Measurements from ENCODE around the gene CCNT2. TPM values are rescaled to one million over a fixed set of nuclear protein-coding genes. Genes with fewer than 3 reads are reported as not detected.

Gene CCNT2
- total and polyA plus RNA-seq, 3 experiments from 2014 or later: 15.5 to 36.8 (median 35.1) TPM

- Histone ChIP-seq H3K4me1 (ENCODE audit: insufficient read depth, low read length) (no peaks in the 10 kb centered on the region), H3K9me3 (ENCODE audit: low read length) (no peaks in the 10 kb centered on the region), H3K36me3 (ENCODE audit: insufficient read depth, low read length) (no peaks in the 10 kb centered on the region), H3K27ac (ENCODE audit: low read depth, low read length) (no peak overlapping the region), H3K27me3 (ENCODE audit: insufficient read depth, low read length, poor library complexity, severe bottlenecking) (no peaks in the 10 kb centered on the region), H3K4me3 (ENCODE audit: low read length) (no peak overlapping the region)
- DNase-seq: no peak
- Mint-ChIP-seq H3K9me3 (peaks cover 0 to 8% (median 5%) of the 10 kb centered on the region in 5 donors), H3K4me3 (no peak overlapping the region), H3K4me1 (no peaks in the 10 kb centered on the region), H3K27ac (no peak overlapping the region), H3K27me3 (peaks cover 5 to 33% of the 10 kb centered on the region in 2 donors), H3K36me3 (peaks cover 0 to 22% (median 0%) of the 10 kb centered on the region in 3 donors)
- ChIA-PET POLR2A (no interaction called here), CTCF (interaction anchor here (1.2 kb wide), 1 partner anchor 22 kb away, joined by 5 read pairs; no protein-coding TSS in a partner anchor)
These were observed 64.0 kb downstream of the CCNT2 start for GRCh38 chr2:134982603-134983002.

GRCh38 chr2:134985061-134985460 lies 66.4 kb downstream of the CCNT2 start:
- Mint-ChIP-seq H3K4me3 (no peak overlapping the region), H3K27me3 (peaks cover 0 to 30% of the 10 kb centered on the region in 2 donors), H3K36me3 (peaks cover 0 to 16% (median 0%) of the 10 kb centered on the region in 3 donors), H3K9me3 (peaks cover 0 to 8% (median 5%) of the 10 kb centered on the region in 5 donors), H3K27ac (no peak overlapping the region), H3K4me1 (no peaks in the 10 kb centered on the region)
- ChIA-PET CTCF (interaction anchor here (1.3 kb wide), 1 partner anchor 19 kb away, joined by 5 read pairs; no protein-coding TSS in a partner anchor), POLR2A (no interaction called here)
- H3K4me1 ChIP-seq (ENCODE audit: insufficient read depth, low read length): no peaks in the 10 kb centered on the region
- no peak for DNase-seq
- H3K4me3 ChIP-seq (ENCODE audit: low read length): no peak overlapping the region
- no peaks in the 10 kb centered on the region for H3K27me3 ChIP-seq (ENCODE audit: insufficient read depth, low read length, poor library complexity, severe bottlenecking)
- H3K9me3 ChIP-seq (ENCODE audit: low read length): no peaks in the 10 kb centered on the region
- H3K36me3 ChIP-seq (ENCODE audit: insufficient read depth, low read length): no peaks in the 10 kb centered on the region
- no peak overlapping the region for H3K27ac ChIP-seq (ENCODE audit: low read depth, low read length)

DNA sequence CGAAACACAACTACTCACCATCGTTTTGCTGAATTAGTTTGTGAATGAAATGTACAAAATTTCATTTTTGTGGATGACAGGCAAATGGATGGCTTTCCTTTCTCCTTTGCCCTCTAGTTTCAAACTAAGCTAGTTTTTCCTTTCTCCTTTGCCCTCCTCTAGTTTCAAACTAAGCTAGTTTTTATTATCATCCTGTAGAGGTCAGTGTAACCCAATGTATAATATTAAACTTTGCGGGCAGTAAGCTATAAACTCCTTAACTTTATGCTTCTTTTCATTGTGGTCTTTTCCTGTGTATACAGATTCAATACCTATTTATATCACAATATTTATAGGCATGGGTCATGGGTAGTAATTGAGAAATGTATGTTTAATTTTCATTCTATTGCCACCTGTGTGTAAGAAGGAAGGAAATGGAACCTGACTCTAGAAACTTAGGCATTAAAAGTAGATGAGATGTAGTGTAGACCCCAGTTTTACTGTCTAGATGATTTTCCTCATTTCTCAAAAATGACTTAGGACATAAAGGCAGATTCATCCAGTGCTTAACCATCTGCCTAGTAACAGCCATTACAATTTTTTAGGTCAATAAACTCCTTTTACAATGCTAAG lies 70.5 kb downstream of the CCNT2 start:
- Histone ChIP-seq H3K27ac (ENCODE audit: low read depth, low read length) (no peak overlapping the region), H3K36me3 (ENCODE audit: insufficient read depth, low read length) (no peaks in the 10 kb centered on the region), H3K9me3 (ENCODE audit: low read length) (no peaks in the 10 kb centered on the region), H3K4me3 (ENCODE audit: low read length) (no peak overlapping the region), H3K4me1 (ENCODE audit: insufficient read depth, low read length) (no peaks in the 10 kb centered on the region), H3K27me3 (ENCODE audit: insufficient read depth, low read length, poor library complexity, severe bottlenecking) (no peaks in the 10 kb centered on the region)
- Mint-ChIP-seq H3K36me3 (peaks cover 0 to 2% (median 0%) of the 10 kb centered on the region in 3 donors), H3K4me1 (no peaks in the 10 kb centered on the region), H3K9me3 (peaks cover 0 to 7% (median 3%) of the 10 kb centered on the region in 5 donors), H3K4me3 (no peak overlapping the region), H3K27ac (no peak overlapping the region), H3K27me3 (peaks cover 8 to 29% of the 10 kb centered on the region in 2 donors)
- CTCF ChIA-PET: interaction anchor here (1.2 to 2.4 kb wide), 4 partner anchors 15 to 808 kb away, joined by 4 to 15 read pairs (median 9); no protein-coding TSS in a partner anchor
- POLR2A ChIA-PET: no interaction called here
- peak in 2 of 5 donors; percentile 9 to 14 for DNase-seq

DNA sequence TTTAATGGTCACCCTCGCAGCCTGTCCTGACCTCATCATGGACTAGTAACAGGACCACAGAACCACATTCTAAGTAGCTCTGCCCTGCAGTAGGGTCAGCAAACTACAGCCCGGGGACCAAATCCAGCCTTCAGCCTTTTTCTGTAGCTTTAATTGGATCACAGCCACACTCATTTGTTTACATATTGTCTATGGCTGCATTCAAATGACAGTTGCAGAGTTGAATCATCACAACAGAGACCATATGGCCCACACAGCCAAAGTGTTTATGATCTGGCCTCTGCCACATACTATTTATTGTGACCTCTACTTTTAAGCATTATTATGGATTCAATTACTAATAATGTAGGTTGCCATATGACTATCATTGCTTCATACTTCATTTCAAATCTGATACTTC lies 80.9 kb downstream of the CCNT2 start:
- Histone ChIP-seq H3K36me3 (ENCODE audit: insufficient read depth, low read length) (no peaks in the 10 kb centered on the region), H3K27ac (ENCODE audit: low read depth, low read length) (no peak overlapping the region), H3K4me3 (ENCODE audit: low read length) (no peak overlapping the region), H3K27me3 (ENCODE audit: insufficient read depth, low read length, poor library complexity, severe bottlenecking) (peaks cover 5% of the 10 kb centered on the region), H3K4me1 (ENCODE audit: insufficient read depth, low read length) (peaks cover 6% of the 10 kb centered on the region), H3K9me3 (ENCODE audit: low read length) (no peaks in the 10 kb centered on the region)
- Mint-ChIP-seq H3K4me3 (no peak overlapping the region), H3K36me3 (no peaks in the 10 kb centered on the region), H3K27me3 (peaks cover 2 to 5% of the 10 kb centered on the region in 2 donors), H3K9me3 (no peaks in the 10 kb centered on the region), H3K4me1 (peaks cover 4 to 5% (median 5%) of the 10 kb centered on the region in 3 donors), H3K27ac (no peak overlapping the region)
- CTCF ChIA-PET: no interaction called here
- POLR2A ChIA-PET: no interaction called here
- DNase-seq: no peak

GRCh38 chr2:135002836-135003235 lies 84.2 kb downstream of the CCNT2 start:
- ChIA-PET CTCF (interaction anchor here (2.1 to 3.1 kb wide), 3 partner anchors 14 to 707 kb away, joined by 8 to 13 read pairs (median 11); partner anchors contain the start of genes R3HDM1 and ZRANB3), POLR2A (no interaction called here)
- Histone ChIP-seq H3K36me3 (ENCODE audit: insufficient read depth, low read length) (no peaks in the 10 kb centered on the region), H3K27me3 (ENCODE audit: insufficient read depth, low read length, poor library complexity, severe bottlenecking) (peaks cover 8% of the 10 kb centered on the region), H3K4me1 (ENCODE audit: insufficient read depth, low read length) (peaks cover 6% of the 10 kb centered on the region), H3K4me3 (ENCODE audit: low read length) (no peak overlapping the region), H3K9me3 (ENCODE audit: low read length) (no peaks in the 10 kb centered on the region), H3K27ac (ENCODE audit: low read depth, low read length) (no peak overlapping the region)
- Mint-ChIP-seq H3K27ac (peak overlapping the region in 1 of 8 donors; percentile 63), H3K4me1 (peaks cover 4 to 6% (median 6%) of the 10 kb centered on the region in 3 donors), H3K4me3 (no peak overlapping the region), H3K36me3 (no peaks in the 10 kb centered on the region), H3K9me3 (no peaks in the 10 kb centered on the region), H3K27me3 (peaks cover 13 to 28% of the 10 kb centered on the region in 2 donors)
- no peak for DNase-seq

GRCh38 chr2:135004005-135004746 lies 85.6 kb downstream of the CCNT2 start:
- H3K27ac ChIP-seq (ENCODE audit: low read depth, low read length): no peak overlapping the region
- peaks cover 8% of the 10 kb centered on the region for H3K27me3 ChIP-seq (ENCODE audit: insufficient read depth, low read length, poor library complexity, severe bottlenecking)
- no peaks in the 10 kb centered on the region for H3K9me3 ChIP-seq (ENCODE audit: low read length)
- H3K36me3 ChIP-seq (ENCODE audit: insufficient read depth, low read length): no peaks in the 10 kb centered on the region
- peak overlapping the region in 2 of 8 donors; percentile 32 to 83 for H3K27ac Mint-ChIP-seq
- H3K4me3 ChIP-seq (ENCODE audit: low read length): no peak overlapping the region
- H3K36me3 Mint-ChIP-seq: no peaks in the 10 kb centered on the region
- DNase-seq: peak; percentile 46 to 77 (median 55)
- no peaks in the 10 kb centered on the region for H3K9me3 Mint-ChIP-seq
- POLR2A ChIA-PET: no interaction called here
- peaks cover 6% of the 10 kb centered on the region for H3K4me1 ChIP-seq (ENCODE audit: insufficient read depth, low read length)
- H3K4me1 Mint-ChIP-seq: peaks cover 4 to 6% (median 6%) of the 10 kb centered on the region in 3 donors
- CTCF ChIA-PET: interaction anchor here (0.7 to 4.2 kb wide), 28 partner anchors 9 to 795 kb away, joined by 3 to 73 read pairs (median 4); partner anchors contain the start of genes R3HDM1 and ZRANB3
- H3K27me3 Mint-ChIP-seq: peaks cover 13 to 32% of the 10 kb centered on the region in 2 donors
- no peak overlapping the region for H3K4me3 Mint-ChIP-seq

GRCh38 chr2:135005753-135006152 lies 87.1 kb downstream of the CCNT2 start:
- H3K4me3 Mint-ChIP-seq: no peak overlapping the region
- no peak overlapping the region for H3K4me3 ChIP-seq (ENCODE audit: low read length)
- H3K36me3 Mint-ChIP-seq: no peaks in the 10 kb centered on the region
- peaks cover 14 to 37% of the 10 kb centered on the region in 2 donors for H3K27me3 Mint-ChIP-seq
- no peaks in the 10 kb centered on the region for H3K36me3 ChIP-seq (ENCODE audit: insufficient read depth, low read length)
- peaks cover 8% of the 10 kb centered on the region for H3K27me3 ChIP-seq (ENCODE audit: insufficient read depth, low read length, poor library complexity, severe bottlenecking)
- H3K4me1 Mint-ChIP-seq: peaks cover 4 to 6% (median 6%) of the 10 kb centered on the region in 3 donors
- H3K27ac ChIP-seq (ENCODE audit: low read depth, low read length): no peak overlapping the region
- peaks cover 6% of the 10 kb centered on the region for H3K4me1 ChIP-seq (ENCODE audit: insufficient read depth, low read length)
- no peak for DNase-seq
- H3K27ac Mint-ChIP-seq: no peak overlapping the region
- no peaks in the 10 kb centered on the region for H3K9me3 ChIP-seq (ENCODE audit: low read length)
- ChIA-PET POLR2A (no interaction called here), CTCF (interaction anchor here (1.0 to 4.2 kb wide), 4 partner anchors 12 to 704 kb away, joined by 3 to 73 read pairs (median 6); no protein-coding TSS in a partner anchor)
- H3K9me3 Mint-ChIP-seq: no peaks in the 10 kb centered on the region

Data from CD8-positive, alpha-beta memory T cell (primary cell).